ENCODE data around the gene HDAC6.
A peak's percentile ranks its signal among the peaks of the same experiment; 100 is the strongest.
"Not testable (repeated sequence)": the region's sequence is repeated elsewhere in the genome, so short reads cannot be mapped to it uniquely, and the experiment has no call there.

The HDAC6 gene

GRCh38 chrX:48835524-48836329, 33.9 kb downstream of the HDAC6 start, which contains the start of gene PCSK1N:
TSS of gene PCSK1N (minus strand) at chrX:48835610. CDS start at chrX:48835532, 78 bp downstream.
- peak within 1 kb of the TSS; percentile 26; the same call in 1 of the 2 replicates for H3K27ac ChIP-seq

GRCh38 chrX:48839686-48840085, 37.8 kb downstream of the HDAC6 start:
- TF ChIP-seq CTCF (conservative IDR thresholded peaks at IDR 0.05): no peak
- no peak overlapping the region for H3K27ac ChIP-seq

More at GRCh38 chrX:48835524-48836329, 33.9 kb downstream of the HDAC6 start, which contains the start of gene PCSK1N:
- no peak for TF ChIP-seq CTCF (conservative IDR thresholded peaks at IDR 0.05)

- H3K27ac ChIP-seq: no peak overlapping the region
- no peak for TF ChIP-seq CTCF (conservative IDR thresholded peaks at IDR 0.05)
Measured at GRCh38 chrX:48848847-48849246, 47.0 kb downstream of the HDAC6 start.

- no peak for TF ChIP-seq CTCF (conservative IDR thresholded peaks at IDR 0.05)
- H3K27ac ChIP-seq: no peak overlapping the region
Measured at GRCh38 chrX:48852857-48853256, 51.0 kb downstream of the HDAC6 start.

- not testable (repeated sequence) for H3K27ac ChIP-seq
Measured at GRCh38 chrX:48853494-48853893, 51.6 kb downstream of the HDAC6 start.

GRCh38 chrX:48854121-48854804, 52.4 kb downstream of the HDAC6 start:
- H3K27ac ChIP-seq: not testable (repeated sequence)

- H3K27ac ChIP-seq: no peak overlapping the region
- peak; percentile 23 for TF ChIP-seq CTCF (conservative IDR thresholded peaks at IDR 0.05)
Measured at GRCh38 chrX:48854898-48855297, 53.0 kb downstream of the HDAC6 start.

GRCh38 chrX:48864210-48864609, 62.3 kb downstream of the HDAC6 start:
- no peak for TF ChIP-seq CTCF (conservative IDR thresholded peaks at IDR 0.05)
- H3K27ac ChIP-seq: no peak overlapping the region

- not testable (repeated sequence) for H3K27ac ChIP-seq
Measured at GRCh38 chrX:48872017-48872416, 70.2 kb downstream of the HDAC6 start.

Measured in VCaP (cell line).